ENCODE data around the gene CRMP1. TPM values are rescaled to one million over a fixed set of nuclear protein-coding genes. Genes with fewer than 3 reads are reported as not detected.

The CRMP1 gene
- total and polyA plus RNA-seq, 2 donors (not counting 3 experiments of a cell fraction or from before 2014, with no cell fraction given): 0.06 TPM; not detected in 1

DNA sequence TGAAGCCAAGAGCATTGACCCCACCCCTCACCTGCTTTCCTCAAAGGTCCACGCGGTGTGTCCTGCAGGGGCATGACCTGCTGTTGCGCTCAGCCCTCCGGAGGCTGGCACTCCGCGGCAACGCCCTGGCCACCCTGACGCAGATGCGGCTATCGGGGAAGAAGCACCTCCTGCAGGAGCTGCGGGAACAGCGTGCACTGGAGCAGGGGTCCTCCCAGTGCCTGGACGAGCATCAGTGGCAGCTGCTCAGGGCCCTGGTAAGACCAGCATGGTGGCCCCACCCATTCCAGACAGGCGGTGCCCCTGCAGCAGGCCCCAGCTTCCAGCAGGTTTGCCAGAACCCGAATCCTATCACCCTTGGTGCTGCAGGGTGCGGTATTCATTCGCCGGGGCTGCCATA, 95.9 kb downstream of the CRMP1 start:
- CTCF ChIA-PET: interaction anchor here (1.8 kb wide), 1 partner anchor 16 kb away, joined by 6 read pairs; no protein-coding TSS in a partner anchor
- no peak for FAIRE-seq
- Histone ChIP-seq H3K4me2 (ENCODE audit: insufficient read depth, low read length) (no peak overlapping the region), H3K9ac (replicated peaks; ENCODE audit: extremely low read depth, insufficient read depth, low read length) (no peak overlapping the region), H2AFZ (ENCODE audit: low read depth, low read length) (no peak overlapping the region), H3K9me3 (replicated peaks; ENCODE audit: control insufficient read depth, insufficient read depth, low read length) (no peaks in the 10 kb centered on the region), H3K27ac (ENCODE audit: insufficient read depth, low read depth, low read length) (no peak overlapping the region), H3K9me1 (replicated peaks; ENCODE audit: control insufficient read depth, extremely low read depth, insufficient read depth, low read length) (no peaks in the 10 kb centered on the region), H3K4me3 (replicated peaks in 1 of 3; ENCODE audit: insufficient read depth in 1 of 3, low read depth in 1 of 3, low read length in 3 of 3) (no peak overlapping the region), H4K20me1 (replicated peaks; ENCODE audit: control insufficient read depth, extremely low read depth, insufficient read depth, low read length) (no peaks in the 10 kb centered on the region), H3K79me2 (ENCODE audit: control insufficient read depth, insufficient read depth, low read length) (no peaks in the 10 kb centered on the region), H3K36me3 (ENCODE audit: control insufficient read depth in 2 of 2, extremely low read depth in 1 of 2, insufficient read depth in 2 of 2, low read length in 2 of 2) (peaks cover 0 to 17% of the 10 kb centered on the region in 2 experiments), H3K4me1 (ENCODE audit: control insufficient read depth, extremely low read depth, insufficient read depth, low read length) (no peaks in the 10 kb centered on the region), H3K27me3 (ENCODE audit: control insufficient read depth in 2 of 2, insufficient read depth in 2 of 2, low read length in 2 of 2) (no peaks in the 10 kb centered on the region)
- intact Hi-C loops (cut with micrococcal nuclease): loop anchor here (10.0 kb wide), 1 partner anchor 162 kb away; no protein-coding TSS in a partner anchor
- DNase-seq (ENCODE audit: low read depth, low spot score): no peak
- BruUV-seq (replicated peaks): no TSS peak
- POLR2A ChIA-PET: no interaction called here
- dilution Hi-C loops (cut with MboI; ENCODE audit: extremely low pct_ligation_motif_present, low sequenced_read_pairs): no loop called here
- TF ChIP-seq JUN (IDR thresholded peaks at IDR 0.05; ENCODE audit: borderline replicate concordance, insufficient read depth, insufficient read length, low read depth) (no peak), POLR2AphosphoS5 (IDR thresholded peaks at IDR 0.05; ENCODE audit: insufficient read depth, low read depth, low read length) (no peak)

GRCh38 chr4:5795580-5795979, 97.3 kb downstream of the CRMP1 start:
- FAIRE-seq (no peak), DNase-seq (ENCODE audit: low read depth, low spot score) (no peak)
- CTCF ChIA-PET: interaction anchor here (1.1 to 2.4 kb wide), 2 partner anchors 12 to 17 kb away, joined by 4 to 7 read pairs; no protein-coding TSS in a partner anchor
- Histone ChIP-seq H2AFZ (ENCODE audit: low read depth, low read length) (no peak overlapping the region), H3K4me2 (ENCODE audit: insufficient read depth, low read length) (no peak overlapping the region), H3K27ac (ENCODE audit: insufficient read depth, low read depth, low read length) (no peak overlapping the region), H3K27me3 (ENCODE audit: control insufficient read depth in 2 of 2, insufficient read depth in 2 of 2, low read length in 2 of 2) (no peaks in the 10 kb centered on the region), H3K4me3 (replicated peaks in 1 of 3; ENCODE audit: insufficient read depth in 1 of 3, low read depth in 1 of 3, low read length in 3 of 3) (no peak overlapping the region), H4K20me1 (replicated peaks; ENCODE audit: control insufficient read depth, extremely low read depth, insufficient read depth, low read length) (no peaks in the 10 kb centered on the region), H3K79me2 (ENCODE audit: control insufficient read depth, insufficient read depth, low read length) (no peaks in the 10 kb centered on the region), H3K9me1 (replicated peaks; ENCODE audit: control insufficient read depth, extremely low read depth, insufficient read depth, low read length) (no peaks in the 10 kb centered on the region), H3K9ac (replicated peaks; ENCODE audit: extremely low read depth, insufficient read depth, low read length) (no peak overlapping the region), H3K36me3 (ENCODE audit: control insufficient read depth in 2 of 2, extremely low read depth in 1 of 2, insufficient read depth in 2 of 2, low read length in 2 of 2) (peaks cover 0 to 12% of the 10 kb centered on the region in 2 experiments), H3K4me1 (ENCODE audit: control insufficient read depth, extremely low read depth, insufficient read depth, low read length) (no peaks in the 10 kb centered on the region), H3K9me3 (replicated peaks; ENCODE audit: control insufficient read depth, insufficient read depth, low read length) (no peaks in the 10 kb centered on the region)
- POLR2A ChIA-PET: no interaction called here
- BruUV-seq (replicated peaks): no TSS peak
- intact Hi-C loops (cut with micrococcal nuclease) (loop anchor here (10.0 kb wide), 1 partner anchor 161 kb away; no protein-coding TSS in a partner anchor), dilution Hi-C loops (cut with MboI; ENCODE audit: extremely low pct_ligation_motif_present, low sequenced_read_pairs) (no loop called here)
- TF ChIP-seq MYC (IDR thresholded peaks at IDR 0.05; ENCODE audit: low read depth, low read length) (no peak), FOS (IDR thresholded peaks at IDR 0.05; ENCODE audit: borderline replicate concordance, insufficient read depth, low read length) (no peak), GATA2 (IDR thresholded peaks at IDR 0.05; ENCODE audit: insufficient read depth, insufficient read length, low read depth, low read length) (no peak), EZH2 (IDR thresholded peaks at IDR 0.05; ENCODE audit: borderline replicate concordance, low read depth, low read length, severe bottlenecking) (no peak), JUN (IDR thresholded peaks at IDR 0.05; ENCODE audit: borderline replicate concordance, insufficient read depth, insufficient read length, low read depth) (no peak), POLR2AphosphoS5 (IDR thresholded peaks at IDR 0.05; ENCODE audit: insufficient read depth, low read depth, low read length) (no peak), POLR2A (IDR thresholded peaks at IDR 0.05; ENCODE audit: low read depth, low read length) (no peak)
- TF ChIP-seq, protein P1, sequence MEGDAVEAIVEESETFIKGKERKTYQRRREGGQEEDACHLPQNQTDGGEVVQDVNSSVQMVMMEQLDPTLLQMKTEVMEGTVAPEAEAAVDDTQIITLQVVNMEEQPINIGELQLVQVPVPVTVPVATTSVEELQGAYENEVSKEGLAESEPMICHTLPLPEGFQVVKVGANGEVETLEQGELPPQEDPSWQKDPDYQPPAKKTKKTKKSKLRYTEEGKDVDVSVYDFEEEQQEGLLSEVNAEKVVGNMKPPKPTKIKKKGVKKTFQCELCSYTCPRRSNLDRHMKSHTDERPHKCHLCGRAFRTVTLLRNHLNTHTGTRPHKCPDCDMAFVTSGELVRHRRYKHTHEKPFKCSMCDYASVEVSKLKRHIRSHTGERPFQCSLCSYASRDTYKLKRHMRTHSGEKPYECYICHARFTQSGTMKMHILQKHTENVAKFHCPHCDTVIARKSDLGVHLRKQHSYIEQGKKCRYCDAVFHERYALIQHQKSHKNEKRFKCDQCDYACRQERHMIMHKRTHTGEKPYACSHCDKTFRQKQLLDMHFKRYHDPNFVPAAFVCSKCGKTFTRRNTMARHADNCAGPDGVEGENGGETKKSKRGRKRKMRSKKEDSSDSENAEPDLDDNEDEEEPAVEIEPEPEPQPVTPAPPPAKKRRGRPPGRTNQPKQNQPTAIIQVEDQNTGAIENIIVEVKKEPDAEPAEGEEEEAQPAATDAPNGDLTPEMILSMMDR (IDR thresholded peaks at IDR 0.05; ENCODE audit: extremely low read depth in 1 of 2, insufficient read depth in 1 of 2, low read depth in 1 of 2, low read length in 2 of 2): no peak
- TF ChIP-seq, protein P2, sequence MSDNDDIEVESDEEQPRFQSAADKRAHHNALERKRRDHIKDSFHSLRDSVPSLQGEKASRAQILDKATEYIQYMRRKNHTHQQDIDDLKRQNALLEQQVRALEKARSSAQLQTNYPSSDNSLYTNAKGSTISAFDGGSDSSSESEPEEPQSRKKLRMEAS (IDR thresholded peaks at IDR 0.05; ENCODE audit: insufficient read depth, insufficient read length): no peak
